ENCODE results near the gene KRT8. TPM values are rescaled to one million over a fixed set of nuclear protein-coding genes. Genes with fewer than 3 reads are reported as not detected.

KRT8 gene
- total and polyA plus RNA-seq, 4 experiments from 2014 or later: 0.29 to 1.1 (median 0.64) TPM

DNA sequence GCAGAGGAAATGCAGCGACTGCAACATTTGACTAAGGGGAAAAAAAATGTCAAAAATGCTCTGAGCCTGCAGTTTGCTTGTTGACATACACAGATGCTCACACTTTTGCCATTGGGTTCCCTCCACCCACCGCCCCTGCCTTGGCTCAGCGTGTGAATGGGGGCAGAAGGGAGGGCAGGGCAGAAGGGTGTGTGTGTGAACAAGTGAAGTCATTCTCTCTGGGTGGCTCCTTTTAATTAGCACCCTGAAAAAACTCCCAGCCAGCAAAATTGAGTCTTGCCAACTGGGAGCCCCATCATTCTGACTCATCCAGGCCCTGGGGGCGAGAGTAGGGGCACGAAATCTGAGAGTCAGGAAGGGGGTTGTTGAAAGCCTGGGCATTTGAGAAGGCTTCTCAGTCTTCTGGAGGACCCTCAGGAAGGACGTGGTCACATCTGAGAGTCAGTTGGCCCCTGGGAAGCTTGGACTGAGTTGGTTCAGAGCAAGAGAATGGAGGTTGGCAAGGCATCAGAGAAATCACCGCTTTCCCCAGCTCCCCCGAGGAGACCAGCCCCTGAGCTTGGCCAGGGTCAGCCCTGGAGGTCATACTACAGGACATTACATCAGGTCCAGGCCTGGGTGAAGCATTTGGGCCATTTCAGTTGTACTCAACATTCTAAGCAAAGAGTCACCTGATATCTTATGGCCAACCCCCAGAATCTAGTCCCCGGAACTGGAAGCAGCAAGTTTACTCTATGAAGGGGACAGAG, 33.4 kb downstream of the KRT8 start:
- H3K27ac ChIP-seq (ENCODE audit: low read depth, low read length): no peak overlapping the region
- CTCF ChIA-PET (ENCODE audit: partially characterized antibody): interaction anchor here (0.7 to 6.8 kb wide), 12 partner anchors 9 to 499 kb away, joined by 3 to 165 read pairs (median 4); partner anchors contain the start of gene KRT1
- Mint-ChIP-seq H3K4me1 (peaks cover 15 to 34% (median 26%) of the 10 kb centered on the region in 4 donors), H3K36me3 (no peaks in the 10 kb centered on the region), H3K9me3 (peaks cover 0 to 3% (median 0%) of the 10 kb centered on the region in 8 donors), H3K4me3 (no peak overlapping the region), H3K27me3 (no peaks in the 10 kb centered on the region), H3K27ac (peak overlapping the region in 3 of 7 donors; percentile 48 to 68 (median 68))
- H3K4me3 ChIP-seq (ENCODE audit: low read length in 2 of 2): no peak overlapping the region
- no peak for DNase-seq
- H3K27me3 ChIP-seq (ENCODE audit: insufficient read depth, low read length): no peaks in the 10 kb centered on the region
- POLR2A ChIA-PET (ENCODE audit: partially characterized antibody): interaction anchor here (1.1 kb wide), 1 partner anchor 288 kb away, joined by 3 read pairs; no protein-coding TSS in a partner anchor
- intact Hi-C loops (cut with micrococcal nuclease): loop anchor here (5.0 kb wide), 1 partner anchor 544 kb away; no protein-coding TSS in a partner anchor
- no peaks in the 10 kb centered on the region for H3K36me3 ChIP-seq (ENCODE audit: insufficient read depth, low read length)
- no peaks in the 10 kb centered on the region for H3K9me3 ChIP-seq (ENCODE audit: control insufficient read depth in 1 of 2, low read length in 2 of 2)
- peaks cover 21% of the 10 kb centered on the region for H3K4me1 ChIP-seq (ENCODE audit: insufficient read depth, low read length)

DNA sequence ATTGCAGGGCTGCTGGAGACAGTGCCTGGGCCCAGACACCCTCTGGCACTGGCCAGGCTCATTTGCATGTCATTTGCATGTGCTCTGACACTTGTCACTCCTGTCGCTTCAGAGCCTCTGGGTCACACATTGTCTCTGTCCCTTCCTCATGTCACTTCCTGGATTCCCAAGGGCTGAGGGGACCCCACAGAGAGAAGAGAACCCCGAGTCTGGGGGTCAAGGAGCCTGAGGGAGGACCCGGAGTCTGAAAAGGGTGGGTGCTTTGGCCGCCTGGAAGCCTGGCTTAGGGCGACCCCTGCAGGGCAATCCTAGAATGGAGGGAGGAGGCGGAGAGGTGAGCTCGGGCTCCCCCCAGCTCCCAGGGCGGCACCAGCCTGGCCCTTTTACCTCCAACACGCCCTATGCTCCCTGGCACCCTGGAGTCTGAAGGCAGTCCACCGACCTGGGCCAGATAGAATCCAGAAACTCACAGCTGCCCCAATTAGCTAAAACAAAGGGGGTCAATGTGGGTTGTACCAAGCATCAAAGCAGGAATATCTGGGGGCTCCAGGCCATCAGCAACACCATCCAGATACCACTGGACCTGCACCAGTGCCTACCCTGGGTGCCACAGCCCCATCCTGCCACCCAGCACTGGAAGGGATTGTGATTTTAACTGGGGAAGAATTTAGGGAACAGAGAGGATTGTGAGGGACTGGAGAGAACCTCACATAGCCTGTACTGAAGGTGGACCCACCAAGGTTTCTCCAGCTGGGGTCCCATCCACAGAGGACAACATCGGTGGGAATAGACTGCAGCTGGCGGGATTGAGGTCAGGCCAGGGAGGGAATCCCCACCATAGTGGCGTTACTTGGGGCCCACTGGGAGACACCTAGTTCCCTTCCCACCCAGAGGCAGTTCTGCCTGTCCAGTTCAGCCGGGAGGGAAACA, 34.2 kb downstream of the KRT8 start:
- peak overlapping the region in 2 of 8 donors; percentile 16 to 49 for H3K4me3 Mint-ChIP-seq
- no peaks in the 10 kb centered on the region for H3K27me3 Mint-ChIP-seq
- POLR2A ChIA-PET (ENCODE audit: partially characterized antibody): interaction anchor here (1.0 to 1.1 kb wide), 3 partner anchors 9 to 287 kb away, joined by 3 read pairs; no protein-coding TSS in a partner anchor
- H3K27me3 ChIP-seq (ENCODE audit: insufficient read depth, low read length): no peaks in the 10 kb centered on the region
- H3K27ac ChIP-seq (ENCODE audit: low read depth, low read length): no peak overlapping the region
- no peaks in the 10 kb centered on the region for H3K36me3 Mint-ChIP-seq
- no peak overlapping the region for H3K4me3 ChIP-seq (ENCODE audit: low read length in 2 of 2)
- intact Hi-C loops (cut with micrococcal nuclease): loop anchor here (5.0 kb wide), 1 partner anchor 543 kb away; no protein-coding TSS in a partner anchor
- peaks cover 15 to 29% (median 24%) of the 10 kb centered on the region in 4 donors for H3K4me1 Mint-ChIP-seq
- H3K9me3 Mint-ChIP-seq: peaks cover 0 to 2% (median 0%) of the 10 kb centered on the region in 8 donors
- H3K9me3 ChIP-seq (ENCODE audit: control insufficient read depth in 1 of 2, low read length in 2 of 2): no peaks in the 10 kb centered on the region
- peak; percentile 66 to 76 (median 72) for DNase-seq
- CTCF ChIA-PET (ENCODE audit: partially characterized antibody): interaction anchor here (0.6 to 6.8 kb wide), 22 partner anchors 10 to 713 kb away, joined by 3 to 165 read pairs (median 4); partner anchors contain the start of gene KRT1
- H3K4me1 ChIP-seq (ENCODE audit: insufficient read depth, low read length): peaks cover 21% of the 10 kb centered on the region
- H3K36me3 ChIP-seq (ENCODE audit: insufficient read depth, low read length): no peaks in the 10 kb centered on the region
- H3K27ac Mint-ChIP-seq: peak overlapping the region in 4 of 7 donors; percentile 27 to 85 (median 62)

DNA sequence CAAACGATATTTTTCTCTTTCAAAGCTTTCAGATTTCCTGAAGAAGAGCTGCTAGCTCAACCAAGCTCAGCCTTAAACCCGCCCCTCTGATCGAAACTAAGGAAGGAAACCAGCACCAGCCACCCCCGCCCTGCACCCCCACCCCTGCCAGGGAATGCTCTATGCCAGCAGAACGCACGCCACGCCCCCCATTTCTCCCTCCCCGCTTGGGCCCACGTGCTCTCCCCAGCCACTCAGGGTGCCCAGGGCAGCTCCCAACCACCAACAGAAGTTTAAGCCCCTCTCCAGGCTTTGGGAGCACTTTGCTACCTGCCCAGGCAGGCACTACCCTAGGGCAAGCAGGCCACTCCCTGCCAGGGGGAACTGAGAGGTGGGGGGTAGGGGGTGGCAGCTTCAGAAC, 37.2 kb downstream of the KRT8 start:
- DNase-seq: peak in 4 of 5 donors; percentile 15 to 51 (median 26)
- H3K27ac ChIP-seq (ENCODE audit: low read depth, low read length): no peak overlapping the region
- POLR2A ChIA-PET (ENCODE audit: partially characterized antibody): interaction anchor here (1.0 to 1.1 kb wide), 2 partner anchors 257 to 282 kb away, joined by 4 read pairs; no protein-coding TSS in a partner anchor
- intact Hi-C loops (cut with micrococcal nuclease): no loop called here
- Mint-ChIP-seq H3K4me1 (peaks cover 5 to 11% (median 11%) of the 10 kb centered on the region in 4 donors), H3K27me3 (no peaks in the 10 kb centered on the region), H3K27ac (peak overlapping the region in 3 of 7 donors; percentile 66 to 81 (median 75)), H3K36me3 (no peaks in the 10 kb centered on the region), H3K9me3 (no peaks in the 10 kb centered on the region), H3K4me3 (peak overlapping the region in 4 of 8 donors; percentile 26 to 57 (median 41))
- H3K9me3 ChIP-seq (ENCODE audit: control insufficient read depth in 1 of 2, low read length in 2 of 2): no peaks in the 10 kb centered on the region
- H3K36me3 ChIP-seq (ENCODE audit: insufficient read depth, low read length): no peaks in the 10 kb centered on the region
- H3K4me1 ChIP-seq (ENCODE audit: insufficient read depth, low read length): peaks cover 8% of the 10 kb centered on the region
- CTCF ChIA-PET (ENCODE audit: partially characterized antibody): interaction anchor here (0.6 to 6.8 kb wide), 7 partner anchors 10 to 573 kb away, joined by 3 to 165 read pairs (median 3); no protein-coding TSS in a partner anchor
- no peak overlapping the region for H3K4me3 ChIP-seq (ENCODE audit: low read length in 2 of 2)
- no peaks in the 10 kb centered on the region for H3K27me3 ChIP-seq (ENCODE audit: insufficient read depth, low read length)

DNA sequence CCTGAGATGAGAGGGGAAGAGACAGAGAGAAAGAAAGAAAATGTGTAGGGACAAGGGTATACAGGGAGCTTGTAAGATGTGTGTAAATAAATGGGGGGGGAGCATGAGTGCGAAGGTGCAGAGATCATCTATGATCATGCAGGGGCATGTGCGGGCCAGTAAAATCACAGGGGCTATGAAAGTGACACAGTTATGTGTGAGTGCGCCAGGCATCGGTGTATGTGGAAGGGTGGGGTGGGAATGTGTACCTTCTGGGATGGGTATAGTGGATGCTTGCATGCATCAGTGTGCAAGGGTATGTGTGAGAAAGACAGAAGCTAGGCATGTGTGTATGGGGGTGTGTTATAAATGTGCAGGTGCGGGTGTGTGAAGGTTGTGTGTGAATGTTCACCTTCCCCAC, 37.7 kb downstream of the KRT8 start:
- POLR2A ChIA-PET (ENCODE audit: partially characterized antibody): interaction anchor here (1.0 to 1.1 kb wide), 2 partner anchors 257 to 281 kb away, joined by 4 read pairs; no protein-coding TSS in a partner anchor
- no peaks in the 10 kb centered on the region for H3K27me3 Mint-ChIP-seq
- peaks cover 5 to 11% (median 11%) of the 10 kb centered on the region in 4 donors for H3K4me1 Mint-ChIP-seq

DNA sequence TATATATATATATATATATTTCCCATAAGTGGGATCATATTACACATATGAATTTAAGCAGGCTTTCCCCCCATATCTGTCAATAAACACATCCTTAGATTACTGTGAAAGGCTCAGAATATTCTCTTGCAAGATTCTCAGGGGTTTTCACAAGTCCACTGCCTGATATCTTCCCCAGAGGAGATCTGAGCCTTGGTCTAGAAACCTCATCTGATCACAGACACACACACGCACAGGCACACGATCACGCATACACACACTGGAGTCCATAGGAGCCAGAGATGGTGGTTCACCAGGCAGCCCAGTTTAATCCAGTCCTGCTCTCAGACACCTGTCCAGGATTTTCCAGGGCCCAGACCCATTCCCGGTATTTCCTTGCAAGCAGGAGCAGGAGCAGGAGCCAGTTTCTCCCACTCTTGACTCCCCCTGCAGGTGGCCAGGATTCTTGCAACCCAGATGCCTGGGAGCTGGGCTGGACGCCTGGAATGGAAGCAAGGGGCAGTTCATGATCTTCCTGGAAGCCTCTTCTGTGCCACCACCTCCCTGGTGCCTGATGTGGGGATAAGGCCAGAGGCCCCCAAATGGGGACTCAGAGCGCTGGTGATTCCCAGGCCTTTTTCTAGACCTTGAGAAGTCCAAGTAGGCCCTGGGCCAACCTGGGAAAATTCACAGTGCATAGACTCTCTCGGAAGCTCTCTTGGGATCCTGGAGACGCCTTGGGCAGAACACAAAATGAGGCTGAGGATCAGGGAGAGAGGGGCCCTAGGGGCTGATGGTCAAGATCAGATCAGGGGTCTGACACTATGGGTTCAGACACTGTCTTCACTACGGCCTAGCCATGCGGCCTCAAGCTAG, 39.6 kb downstream of the KRT8 start:
- peaks cover 8% of the 10 kb centered on the region for H3K4me1 ChIP-seq (ENCODE audit: insufficient read depth, low read length)
- intact Hi-C loops (cut with micrococcal nuclease): no loop called here
- H3K36me3 Mint-ChIP-seq: no peaks in the 10 kb centered on the region
- peak overlapping the region in 1 of 7 donors; percentile 59 for H3K27ac Mint-ChIP-seq
- no peaks in the 10 kb centered on the region for H3K9me3 Mint-ChIP-seq
- H3K4me1 Mint-ChIP-seq: peaks cover 5 to 11% (median 11%) of the 10 kb centered on the region in 4 donors
- no peaks in the 10 kb centered on the region for H3K27me3 ChIP-seq (ENCODE audit: insufficient read depth, low read length)
- H3K27me3 Mint-ChIP-seq: no peaks in the 10 kb centered on the region
- CTCF ChIA-PET (ENCODE audit: partially characterized antibody): interaction anchor here (1.2 to 6.8 kb wide), 4 partner anchors 13 to 283 kb away, joined by 3 to 165 read pairs (median 10); no protein-coding TSS in a partner anchor
- H3K27ac ChIP-seq (ENCODE audit: low read depth, low read length): no peak overlapping the region
- H3K9me3 ChIP-seq (ENCODE audit: control insufficient read depth in 1 of 2, low read length in 2 of 2): no peaks in the 10 kb centered on the region
- H3K4me3 Mint-ChIP-seq: no peak overlapping the region
- no peak overlapping the region for H3K4me3 ChIP-seq (ENCODE audit: low read length in 2 of 2)
- no peak for DNase-seq
- H3K36me3 ChIP-seq (ENCODE audit: insufficient read depth, low read length): no peaks in the 10 kb centered on the region
- POLR2A ChIA-PET (ENCODE audit: partially characterized antibody): no interaction called here

More for the DNA sequence above, 37.7 kb downstream of the KRT8 start:
- Histone ChIP-seq H3K4me3 (ENCODE audit: low read length in 2 of 2) (no peak overlapping the region), H3K27ac (ENCODE audit: low read depth, low read length) (no peak overlapping the region), H3K9me3 (ENCODE audit: control insufficient read depth in 1 of 2, low read length in 2 of 2) (no peaks in the 10 kb centered on the region), H3K4me1 (ENCODE audit: insufficient read depth, low read length) (peaks cover 8% of the 10 kb centered on the region), H3K27me3 (ENCODE audit: insufficient read depth, low read length) (no peaks in the 10 kb centered on the region), H3K36me3 (ENCODE audit: insufficient read depth, low read length) (no peaks in the 10 kb centered on the region)
- no peak for DNase-seq
- CTCF ChIA-PET (ENCODE audit: partially characterized antibody): interaction anchor here (0.6 to 6.8 kb wide), 7 partner anchors 11 to 706 kb away, joined by 3 to 165 read pairs (median 3); no protein-coding TSS in a partner anchor
- H3K27ac Mint-ChIP-seq: peak overlapping the region in 5 of 7 donors; percentile 64 to 81 (median 75)
- no peaks in the 10 kb centered on the region for H3K36me3 Mint-ChIP-seq
- H3K4me3 Mint-ChIP-seq: peak overlapping the region in 4 of 8 donors; percentile 26 to 57 (median 40)
- no peaks in the 10 kb centered on the region for H3K9me3 Mint-ChIP-seq
- intact Hi-C loops (cut with micrococcal nuclease): no loop called here

DNA sequence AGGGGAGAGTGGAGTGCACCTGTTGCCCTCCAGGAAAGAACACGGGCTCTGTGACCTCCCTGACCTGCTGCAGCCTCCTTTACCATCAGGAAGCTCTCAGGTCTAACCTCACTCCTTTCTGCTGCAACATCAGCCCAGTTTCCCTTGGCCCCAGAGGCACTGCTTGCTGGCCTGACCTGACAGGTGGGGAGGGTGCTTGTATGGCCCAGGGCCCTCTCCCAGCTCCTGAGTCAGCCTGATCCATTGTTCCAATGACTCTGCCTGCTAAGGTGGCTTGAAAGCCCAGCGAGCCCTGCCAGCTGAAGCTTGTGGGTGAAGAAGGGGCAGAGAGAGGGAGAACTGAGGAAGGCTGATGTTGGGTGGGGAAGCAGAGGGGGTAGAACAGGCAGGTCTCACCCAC, 42.9 kb downstream of the KRT8 start:
- Histone ChIP-seq H3K27me3 (ENCODE audit: insufficient read depth, low read length) (peaks cover 1% of the 10 kb centered on the region), H3K4me1 (ENCODE audit: insufficient read depth, low read length) (peaks cover 1% of the 10 kb centered on the region), H3K9me3 (ENCODE audit: control insufficient read depth in 1 of 2, low read length in 2 of 2) (no peaks in the 10 kb centered on the region), H3K27ac (ENCODE audit: low read depth, low read length) (no peak overlapping the region), H3K4me3 (ENCODE audit: low read length in 2 of 2) (no peak overlapping the region), H3K36me3 (ENCODE audit: insufficient read depth, low read length) (no peaks in the 10 kb centered on the region)
- H3K4me1 Mint-ChIP-seq: peaks cover 2% of the 10 kb centered on the region in 4 donors
- intact Hi-C loops (cut with micrococcal nuclease): no loop called here
- POLR2A ChIA-PET (ENCODE audit: partially characterized antibody): no interaction called here
- H3K4me3 Mint-ChIP-seq: no peak overlapping the region
- no peak overlapping the region for H3K27ac Mint-ChIP-seq
- no peak for DNase-seq
- no peaks in the 10 kb centered on the region for H3K36me3 Mint-ChIP-seq
- H3K27me3 Mint-ChIP-seq: peaks cover 0 to 2% of the 10 kb centered on the region in 2 donors
- H3K9me3 Mint-ChIP-seq: no peaks in the 10 kb centered on the region
- CTCF ChIA-PET (ENCODE audit: partially characterized antibody): no interaction called here

Data from CD4-positive, alpha-beta memory T cell (primary cell).